SJSA1 (cell line): ENCODE results near the gene TCL1B. TPM values are rescaled to one million over a fixed set of nuclear protein-coding genes. Genes with fewer than 3 reads are reported as not detected.

Experiments used
- DNase-seq, 2 experiments: peaks; one replicate each; pipeline ENCODE4 v3.0.0-alpha.2; 2015 to 2020; ENCODE audit warnings: low spot score in 2 of 2, low read depth in 1 of 2
- H3K27ac ChIP-seq: fragments of 250-450 bp; sonication (Bioruptor Pico); 2 replicates; pipeline ENCODE4 v1.5.1; 2020; ENCODE audit warnings: mild to moderate bottlenecking, moderate library complexity
- H3K27me3 ChIP-seq: fragments of 250-450 bp; sonication (Bioruptor Pico); replicated peaks from 2 replicates; pipeline ENCODE4 v1.5.1; 2020; ENCODE audit warnings: mild to moderate bottlenecking, moderate library complexity
- H3K36me3 ChIP-seq: fragments of 250-450 bp; sonication (Bioruptor Pico); 2 replicates; pipeline ENCODE4 v1.5.1; 2020; ENCODE audit warnings: mild to moderate bottlenecking
- H3K4me1 ChIP-seq: fragments of 250-450 bp; sonication (Bioruptor Pico); replicated peaks from 2 replicates; pipeline ENCODE4 v1.6.1; 2021; ENCODE audit warnings: mild to moderate bottlenecking
- H3K4me3 ChIP-seq: fragments of 250-450 bp; sonication (Bioruptor Pico); 2 replicates; pipeline ENCODE4 v1.5.1; 2020; ENCODE audit warnings: mild to moderate bottlenecking
- H3K9me3 ChIP-seq: fragments of 250-450 bp; sonication (Bioruptor Pico); replicated peaks from 2 replicates; pipeline ENCODE4 v1.5.1; 2020; ENCODE audit warnings: mild to moderate bottlenecking
- total RNA-seq: library from RNA; depleted of rRNA; stranded (reverse); fragments of >200 nt; shearing (Covaris generic); gene quantifications from 2 replicates; pipeline ENCODE4 v1.2.3, GENCODE V29; 2014

Gene TCL1B
- total RNA-seq, 1 experiment from 2014 or later = not detected

GRCh38 chr14:95679998-95680735 is 6.1 kb upstream of the TCL1B start:
- H3K36me3 ChIP-seq = no peaks in the 10 kb centered on the region
- no peak overlapping the region for H3K27ac ChIP-seq
- no peaks in the 10 kb centered on the region for H3K27me3 ChIP-seq
- no peak overlapping the region for H3K4me3 ChIP-seq
- DNase-seq = no peak
- H3K9me3 ChIP-seq = no peaks in the 10 kb centered on the region
- peaks cover 14% of the 10 kb centered on the region for H3K4me1 ChIP-seq

- no peak overlapping the region for H3K27ac ChIP-seq
- peaks cover 14% of the 10 kb centered on the region for H3K4me1 ChIP-seq
- DNase-seq = no peak
- no peaks in the 10 kb centered on the region for H3K27me3 ChIP-seq
- no peaks in the 10 kb centered on the region for H3K36me3 ChIP-seq
- no peak overlapping the region for H3K4me3 ChIP-seq
- H3K9me3 ChIP-seq = no peaks in the 10 kb centered on the region
Measured at GRCh38 chr14:95681153-95681552, 5.1 kb upstream of the TCL1B start.

GRCh38 chr14:95683793-95684192 is 2.4 kb upstream of the TCL1B start:
- no peaks in the 10 kb centered on the region for H3K27me3 ChIP-seq
- no peaks in the 10 kb centered on the region for H3K36me3 ChIP-seq
- no peak for DNase-seq
- H3K4me1 ChIP-seq = peaks cover 19% of the 10 kb centered on the region
- H3K9me3 ChIP-seq = no peaks in the 10 kb centered on the region
- H3K4me3 ChIP-seq = no peak overlapping the region
- H3K27ac ChIP-seq = no peak overlapping the region

GRCh38 chr14:95686935-95687334 is 709 bp downstream of the TCL1B start:
- no peak overlapping the region for H3K4me3 ChIP-seq
- H3K36me3 ChIP-seq = no peaks in the 10 kb centered on the region
- peaks cover 18% of the 10 kb centered on the region for H3K4me1 ChIP-seq
- DNase-seq = no peak
- no peak overlapping the region for H3K27ac ChIP-seq
- no peaks in the 10 kb centered on the region for H3K27me3 ChIP-seq
- H3K9me3 ChIP-seq = no peaks in the 10 kb centered on the region

DNA sequence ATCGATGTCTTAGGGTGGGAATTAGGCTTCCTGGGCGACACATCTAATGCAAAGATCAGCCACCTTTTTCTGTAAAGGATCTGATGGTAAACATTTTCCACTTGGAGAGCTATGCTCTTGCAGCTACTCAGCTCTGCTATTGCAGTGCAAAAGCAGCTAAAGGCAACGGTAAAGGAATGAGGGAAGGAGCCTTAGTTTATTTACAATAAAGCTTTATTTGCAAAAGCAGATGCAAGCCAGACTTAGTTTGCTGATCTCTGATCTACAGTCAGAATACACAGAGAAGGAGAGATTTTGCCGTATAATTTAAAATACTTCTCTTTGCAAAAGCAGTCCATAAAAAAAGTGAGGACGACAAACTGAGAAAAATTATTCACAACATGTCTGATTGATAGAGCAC is 3.2 kb downstream of the TCL1B start:
- H3K27ac ChIP-seq = no peak overlapping the region
- H3K9me3 ChIP-seq = no peaks in the 10 kb centered on the region

GRCh38 chr14:95690815-95691214 is 4.6 kb downstream of the TCL1B start:
- Histone ChIP-seq H3K36me3 (no peaks in the 10 kb centered on the region), H3K27ac (no peak overlapping the region), H3K4me3 (no peak overlapping the region), H3K27me3 (no peaks in the 10 kb centered on the region), H3K4me1 (peaks cover 23% of the 10 kb centered on the region), H3K9me3 (no peaks in the 10 kb centered on the region)
- DNase-seq = no peak

More for the DNA sequence above, 3.2 kb downstream of the TCL1B start:
- DNase-seq = peak in 1 of 2 experiments; percentile 41
- Histone ChIP-seq H3K4me3 (no peak overlapping the region), H3K36me3 (no peaks in the 10 kb centered on the region), H3K4me1 (peaks cover 22% of the 10 kb centered on the region), H3K27me3 (no peaks in the 10 kb centered on the region)

- Histone ChIP-seq H3K36me3 (no peaks in the 10 kb centered on the region), H3K9me3 (no peaks in the 10 kb centered on the region), H3K4me3 (no peak overlapping the region), H3K27ac (no peak overlapping the region), H3K27me3 (no peaks in the 10 kb centered on the region), H3K4me1 (peaks cover 31% of the 10 kb centered on the region)
- DNase-seq = no peak
Measured at GRCh38 chr14:95691591-95691990, 5.4 kb downstream of the TCL1B start.

GRCh38 chr14:95692109-95692508 is 5.9 kb downstream of the TCL1B start:
- H3K9me3 ChIP-seq = no peaks in the 10 kb centered on the region
- no peak overlapping the region for H3K27ac ChIP-seq
- no peak overlapping the region for H3K4me3 ChIP-seq
- DNase-seq = no peak
- H3K4me1 ChIP-seq = peaks cover 36% of the 10 kb centered on the region
- no peaks in the 10 kb centered on the region for H3K27me3 ChIP-seq
- no peaks in the 10 kb centered on the region for H3K36me3 ChIP-seq

DNA sequence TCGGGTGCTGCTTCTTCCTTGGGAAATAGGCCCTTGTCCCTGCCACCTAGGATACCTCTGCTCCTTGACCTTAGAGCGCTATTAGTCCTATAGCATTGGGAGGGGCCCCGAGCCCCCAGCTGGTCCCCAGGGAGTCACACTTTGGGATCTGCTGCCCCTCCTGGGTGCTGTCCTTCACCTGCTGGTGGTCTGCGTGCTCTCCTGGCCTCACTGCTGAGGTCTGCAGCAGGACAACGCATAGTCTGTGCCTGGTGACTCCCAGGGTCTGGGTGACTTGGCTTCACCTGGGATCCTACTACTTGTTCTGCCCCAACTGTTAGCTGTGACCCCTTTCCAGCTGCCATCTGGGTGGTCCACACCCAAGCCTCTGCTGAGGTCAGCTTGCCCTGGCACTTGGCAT is 8.8 kb downstream of the TCL1B start:
- Histone ChIP-seq H3K4me1 (peaks cover 52% of the 10 kb centered on the region), H3K27ac (no peak overlapping the region), H3K9me3 (no peaks in the 10 kb centered on the region), H3K4me3 (no peak overlapping the region), H3K27me3 (no peaks in the 10 kb centered on the region), H3K36me3 (no peaks in the 10 kb centered on the region)
- DNase-seq = no peak

DNA sequence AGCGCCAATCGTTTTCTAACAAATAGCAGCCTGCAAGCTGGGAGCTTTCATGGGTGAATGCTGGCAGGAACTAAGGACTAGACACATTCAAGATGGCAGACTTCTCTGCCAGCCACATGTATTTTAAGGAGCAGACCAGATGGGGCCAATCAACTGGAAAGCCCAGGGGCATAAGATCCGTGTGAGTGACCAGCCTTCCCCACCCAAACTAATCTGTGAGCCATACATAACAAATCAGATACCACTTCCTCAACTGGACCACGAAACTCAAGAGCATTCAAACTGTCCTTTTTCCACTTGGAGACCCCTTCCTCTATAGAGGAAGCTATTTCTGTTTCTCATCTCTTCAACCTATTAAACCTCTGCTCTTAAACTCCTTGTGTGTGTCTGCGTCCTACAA is 9.7 kb downstream of the TCL1B start:
- Histone ChIP-seq H3K9me3 (no peaks in the 10 kb centered on the region), H3K4me1 (peaks cover 54% of the 10 kb centered on the region), H3K27me3 (no peaks in the 10 kb centered on the region), H3K36me3 (no peaks in the 10 kb centered on the region), H3K27ac (peak overlapping the region; percentile 75), H3K4me3 (no peak overlapping the region)
- no peak for DNase-seq

- no peaks in the 10 kb centered on the region for H3K9me3 ChIP-seq
- H3K27me3 ChIP-seq = no peaks in the 10 kb centered on the region
- peak; percentile 74 for DNase-seq
- peak overlapping the region; percentile 75 for H3K27ac ChIP-seq
- no peak overlapping the region for H3K4me3 ChIP-seq
- H3K4me1 ChIP-seq = peaks cover 54% of the 10 kb centered on the region
- H3K36me3 ChIP-seq = no peaks in the 10 kb centered on the region
Measured at GRCh38 chr14:95696741-95697140, 10.5 kb downstream of the TCL1B start.

- Histone ChIP-seq H3K27ac (peak overlapping the region; percentile 26; the same call in 1 of the 2 replicates), H3K4me3 (no peak overlapping the region), H3K9me3 (no peaks in the 10 kb centered on the region), H3K27me3 (no peaks in the 10 kb centered on the region), H3K4me1 (peaks cover 54% of the 10 kb centered on the region), H3K36me3 (no peaks in the 10 kb centered on the region)
- peak in 1 of 2 experiments; percentile 3 for DNase-seq
Measured at GRCh38 chr14:95697764-95698163, 11.5 kb downstream of the TCL1B start.

DNA sequence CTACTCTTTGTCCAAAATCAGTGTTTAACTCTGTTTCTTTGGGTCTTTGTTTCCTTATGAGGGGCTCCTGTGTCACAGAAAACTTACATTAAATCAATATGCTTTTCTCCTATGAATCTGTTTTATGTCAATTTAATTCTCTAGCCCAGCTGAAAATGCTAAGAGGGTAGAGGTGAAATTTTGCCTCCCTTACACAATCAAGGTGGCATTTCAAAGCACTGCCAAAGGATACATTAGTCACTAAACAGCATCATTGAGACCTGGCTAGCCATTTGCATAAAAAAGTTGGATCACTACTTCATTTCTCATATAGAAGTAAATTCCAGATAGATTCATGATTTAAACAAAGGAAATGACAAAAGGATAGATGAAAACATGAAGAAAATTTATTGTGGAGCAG is 12.1 kb downstream of the TCL1B start:
- Histone ChIP-seq H3K36me3 (no peaks in the 10 kb centered on the region), H3K4me3 (no peak overlapping the region), H3K9me3 (no peaks in the 10 kb centered on the region), H3K27me3 (no peaks in the 10 kb centered on the region), H3K4me1 (peaks cover 49% of the 10 kb centered on the region), H3K27ac (peak overlapping the region; percentile 28; the same call in 1 of the 2 replicates)
- no peak for DNase-seq

- no peak overlapping the region for H3K4me3 ChIP-seq
- no peak for DNase-seq
- H3K9me3 ChIP-seq = no peaks in the 10 kb centered on the region
- no peaks in the 10 kb centered on the region for H3K36me3 ChIP-seq
- H3K27me3 ChIP-seq = no peaks in the 10 kb centered on the region
- peaks cover 44% of the 10 kb centered on the region for H3K4me1 ChIP-seq
- H3K27ac ChIP-seq = peak overlapping the region; percentile 25
Measured at GRCh38 chr14:95699412-95699811, 13.2 kb downstream of the TCL1B start.
